Ascending aorta (tissue), 2 donors: Measurements from ENCODE around the gene SERINC5. TPM values are rescaled to one million over a fixed set of nuclear protein-coding genes. Genes with fewer than 3 reads are reported as not detected.

Source experiments
- DNase-seq, 2 donors: peaks; one replicate each; pipeline ENCODE4 v3.0.0-alpha.2; 2019; ENCODE audit warnings: low spot score in 2 of 2
- H3K27ac ChIP-seq, 2 donors: fragments of 200-600 bp; sonication (generic); one replicate each; pipeline ENCODE4 v1.5.1; 2016 to 2017; ENCODE audit warnings: mild to moderate bottlenecking in 1 of 2
- H3K27me3 ChIP-seq: fragments of 200-600 bp; sonication (generic); one replicate; pipeline ENCODE4 v1.5.1; 2017
- H3K36me3 ChIP-seq, 2 donors: fragments of 200-600 bp; sonication (generic); one replicate each; pipeline ENCODE4 v1.5.1; 2016
- H3K4me1 ChIP-seq, 2 donors: fragments of 200-600 bp; sonication (generic); one replicate each; pipeline ENCODE4 v1.5.1; 2016 to 2017; ENCODE audit warnings: mild to moderate bottlenecking in 1 of 2
- H3K4me3 ChIP-seq, 2 donors: fragments of 200-600 bp; sonication (generic); one replicate each; pipeline ENCODE4 v1.5.1; 2016 to 2017; ENCODE audit warnings: mild to moderate bottlenecking in 1 of 2
- H3K9me3 ChIP-seq, 2 donors: fragments of 200-600 bp; sonication (generic); one replicate each; pipeline ENCODE4 v1.5.1; 2016
- CTCF ChIP-seq, 3 experiments: fragments of 200-600 bp in 2 of 3; fragments of 450-650 bp in 1 of 3; sonication (generic) in 2 of 3; IDR thresholded peaks; one replicate each; pipeline ENCODE4 v1.5.1; 2016 to 2019; ENCODE audit warnings: antibody characterized with exemption in 3 of 3, mild to moderate bottlenecking in 1 of 3, moderate library complexity in 1 of 3
- intact Hi-C: fragments of 100-400 bp; cut with DNase I; formaldehyde crosslinking; loops from one replicate; pipeline ENCODE4 v1.15.1; 2023
- total RNA-seq: library from RNA; depleted of rRNA; stranded (reverse); fragments of >200 nt; gene quantifications from one replicate; pipeline ENCODE4 v1.1.0, GENCODE V29; 2016

SERINC5 gene
- total RNA-seq, 1 donor from 2014 or later, result 3.4 TPM

- TF ChIP-seq CTCF (IDR thresholded peaks at IDR 0.05), result no peak
- Histone ChIP-seq H3K27ac (peak overlapping the region; percentile 16 to 25), H3K27me3 (no peaks in the 10 kb centered on the region), H3K9me3 (no peaks in the 10 kb centered on the region), H3K36me3 (no peaks in the 10 kb centered on the region), H3K4me1 (peaks cover 5 to 11% of the 10 kb centered on the region in 2 donors), H3K4me3 (peak overlapping the region in 1 of 2 donors; percentile 22)
- intact Hi-C loops, result loop anchor here (1.0 kb wide), 1 partner anchor 8 kb away; no protein-coding TSS in a partner anchor
- DNase-seq, result peak; percentile 54 to 84
Observed at GRCh38 chr5:80246995-80247729, 8.7 kb downstream of the SERINC5 start.

GRCh38 chr5:80246001-80246758, 9.7 kb downstream of the SERINC5 start:
- peak overlapping the region; percentile 16 to 25 for H3K27ac ChIP-seq
- H3K36me3 ChIP-seq, result no peaks in the 10 kb centered on the region
- intact Hi-C loops, result no loop called here
- H3K4me1 ChIP-seq, result peaks cover 5 to 11% of the 10 kb centered on the region in 2 donors
- peak overlapping the region in 1 of 2 donors; percentile 22 for H3K4me3 ChIP-seq
- H3K27me3 ChIP-seq, result no peaks in the 10 kb centered on the region
- H3K9me3 ChIP-seq, result no peaks in the 10 kb centered on the region
- DNase-seq, result no peak
- no peak for TF ChIP-seq CTCF (IDR thresholded peaks at IDR 0.05)

GRCh38 chr5:80243567-80243966, 12.3 kb downstream of the SERINC5 start:
- intact Hi-C loops, result no loop called here
- no peak overlapping the region for H3K4me3 ChIP-seq
- no peaks in the 10 kb centered on the region for H3K27me3 ChIP-seq
- no peak for DNase-seq
- no peak overlapping the region for H3K27ac ChIP-seq
- H3K36me3 ChIP-seq, result no peaks in the 10 kb centered on the region
- H3K9me3 ChIP-seq, result no peaks in the 10 kb centered on the region
- peaks cover 5 to 24% of the 10 kb centered on the region in 2 donors for H3K4me1 ChIP-seq
- TF ChIP-seq CTCF (IDR thresholded peaks at IDR 0.05), result no peak

DNA sequence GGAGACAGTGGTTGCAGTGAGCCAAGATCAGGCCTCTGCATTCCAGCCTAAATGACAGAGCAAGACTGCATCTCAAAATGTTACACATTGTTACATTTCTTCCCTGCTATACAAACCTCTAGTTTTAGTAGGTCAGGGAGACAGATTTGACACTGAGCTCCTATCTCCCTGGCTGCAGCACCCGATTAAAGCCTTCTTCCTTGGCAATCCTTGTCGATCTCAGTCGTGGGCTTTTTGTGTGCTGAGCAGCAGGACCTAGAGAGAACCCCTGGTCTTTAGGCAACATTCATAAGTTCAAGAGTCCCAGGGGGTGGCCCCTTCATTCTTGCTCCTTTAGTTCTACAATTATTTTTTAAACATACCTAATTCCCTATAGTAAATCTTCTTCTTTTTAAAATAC, 13.0 kb downstream of the SERINC5 start:
- no peak for DNase-seq
- Histone ChIP-seq H3K27me3 (no peaks in the 10 kb centered on the region), H3K27ac (no peak overlapping the region), H3K36me3 (no peaks in the 10 kb centered on the region), H3K4me1 (peaks cover 4 to 21% of the 10 kb centered on the region in 2 donors), H3K9me3 (no peaks in the 10 kb centered on the region), H3K4me3 (no peak overlapping the region)
- no peak for TF ChIP-seq CTCF (IDR thresholded peaks at IDR 0.05)
- intact Hi-C loops, result no loop called here

- no peak for TF ChIP-seq CTCF (IDR thresholded peaks at IDR 0.05)
- H3K27ac ChIP-seq, result no peak overlapping the region
- no peak overlapping the region for H3K4me3 ChIP-seq
- H3K4me1 ChIP-seq, result peaks cover 0 to 13% of the 10 kb centered on the region in 2 donors
- DNase-seq, result no peak
- no peaks in the 10 kb centered on the region for H3K27me3 ChIP-seq
- H3K36me3 ChIP-seq, result no peaks in the 10 kb centered on the region
- intact Hi-C loops, result no loop called here
- no peaks in the 10 kb centered on the region for H3K9me3 ChIP-seq
Observed at GRCh38 chr5:80240368-80240986, 15.4 kb downstream of the SERINC5 start.
